ENCODE results near the gene BCAS3. TPM values are rescaled to one million over a fixed set of nuclear protein-coding genes. Genes with fewer than 3 reads are reported as not detected.
"Not testable (repeated sequence)": the region's sequence is repeated elsewhere in the genome, so short reads cannot be mapped to it uniquely, and the experiment has no call there.

BCAS3 gene
- total RNA-seq, 2 experiments from 2014 or later, result 13.4 to 14.5 TPM

GRCh38 chr17:61144617-61145564, 467.2 kb downstream of the BCAS3 start:
- TF ChIP-seq EZH2phosphoT487 (IDR thresholded peaks at IDR 0.05; ENCODE audit: borderline replicate concordance, low read depth, low read length) (no peak), CTCF (conservative IDR thresholded peaks at IDR 0.05; ENCODE audit: low read length) (no peak)
- no TSS peak for BruUV-seq (replicated peaks)
- H3K9me3 ChIP-seq (ENCODE audit: low read length), result no peaks in the 10 kb centered on the region
- intact Hi-C loops (cut with micrococcal nuclease; ENCODE audit: unreplicated experiment), result no loop called here
- CTCF ChIA-PET (ENCODE audit: unreplicated experiment), result no interaction called here
- no peak overlapping the region for H3K4me2 ChIP-seq (ENCODE audit: low read length)
- no peaks in the 10 kb centered on the region for H4K20me1 ChIP-seq (ENCODE audit: insufficient read depth, low read length)
- no peak overlapping the region for H2AFZ ChIP-seq (ENCODE audit: low read length)
- no peaks in the 10 kb centered on the region for H3K4me1 ChIP-seq (ENCODE audit: insufficient read depth, low read length, poor library complexity, severe bottlenecking)
- H3K4me3 ChIP-seq (ENCODE audit: low read depth, low read length, poor library complexity, severe bottlenecking), result no peak overlapping the region
- no peak for DNase-seq (ENCODE audit: low spot score)
- H3K79me2 ChIP-seq (ENCODE audit: insufficient read depth, low read depth, low read length), result no peaks in the 10 kb centered on the region
- H3K9me2 ChIP-seq (ENCODE audit: insufficient read depth, low read length), result no peaks in the 10 kb centered on the region
- H3K36me3 ChIP-seq (ENCODE audit: insufficient read depth, low read length), result no peaks in the 10 kb centered on the region
- no peak overlapping the region for H3K27ac ChIP-seq (ENCODE audit: low read depth, low read length, poor library complexity, severe bottlenecking)
- POLR2A ChIA-PET, result interaction anchor here (0.6 kb wide), 1 partner anchor 537 kb away, joined by 3 read pairs; no protein-coding TSS in a partner anchor

GRCh38 chr17:61146833-61147232, 469.2 kb downstream of the BCAS3 start:
- intact Hi-C loops (cut with micrococcal nuclease; ENCODE audit: unreplicated experiment); H3K79me2 ChIP-seq (ENCODE audit: insufficient read depth, low read depth, low read length); CTCF ChIA-PET (ENCODE audit: unreplicated experiment); H4K20me1 ChIP-seq (ENCODE audit: insufficient read depth, low read length); DNase-seq (ENCODE audit: low spot score); H3K4me2 ChIP-seq (ENCODE audit: low read length); H3K4me3 ChIP-seq (ENCODE audit: low read depth, low read length, poor library complexity, severe bottlenecking); H3K36me3 ChIP-seq (ENCODE audit: insufficient read depth, low read length); H3K9me3 ChIP-seq (ENCODE audit: low read length); H3K9me2 ChIP-seq (ENCODE audit: insufficient read depth, low read length); BruUV-seq (replicated peaks); H2AFZ ChIP-seq (ENCODE audit: low read length); H3K27ac ChIP-seq (ENCODE audit: low read depth, low read length, poor library complexity, severe bottlenecking); H3K4me1 ChIP-seq (ENCODE audit: insufficient read depth, low read length, poor library complexity, severe bottlenecking): not testable (repeated sequence)
- POLR2A ChIA-PET, result interaction anchor here (0.5 to 0.7 kb wide), 3 partner anchors 11 to 1603 kb away, joined by 3 to 4 read pairs (median 4); no protein-coding TSS in a partner anchor

GRCh38 chr17:61149106-61149825, 471.6 kb downstream of the BCAS3 start:
- ChIA-PET CTCF (ENCODE audit: unreplicated experiment) (no interaction called here), POLR2A (interaction anchor here (0.6 kb wide), 2 partner anchors 461 to 660 kb away, joined by 3 to 8 read pairs; no protein-coding TSS in a partner anchor)
- H3K4me1 ChIP-seq (ENCODE audit: insufficient read depth, low read length, poor library complexity, severe bottlenecking), result no peaks in the 10 kb centered on the region
- no peaks in the 10 kb centered on the region for H4K20me1 ChIP-seq (ENCODE audit: insufficient read depth, low read length)
- no peak overlapping the region for H3K4me2 ChIP-seq (ENCODE audit: low read length)
- no peak overlapping the region for H2AFZ ChIP-seq (ENCODE audit: low read length)
- no peaks in the 10 kb centered on the region for H3K9me2 ChIP-seq (ENCODE audit: insufficient read depth, low read length)
- intact Hi-C loops (cut with micrococcal nuclease; ENCODE audit: unreplicated experiment), result no loop called here
- no peak overlapping the region for H3K27ac ChIP-seq (ENCODE audit: low read depth, low read length, poor library complexity, severe bottlenecking)
- no peaks in the 10 kb centered on the region for H3K9me3 ChIP-seq (ENCODE audit: low read length)
- no peak for DNase-seq (ENCODE audit: low spot score)
- no peak overlapping the region for H3K4me3 ChIP-seq (ENCODE audit: low read depth, low read length, poor library complexity, severe bottlenecking)
- BruUV-seq (replicated peaks), result no TSS peak
- no peaks in the 10 kb centered on the region for H3K36me3 ChIP-seq (ENCODE audit: insufficient read depth, low read length)
- H3K79me2 ChIP-seq (ENCODE audit: insufficient read depth, low read depth, low read length), result no peaks in the 10 kb centered on the region
- TF ChIP-seq CTCF (conservative IDR thresholded peaks at IDR 0.05; ENCODE audit: low read length), result no peak
